ENCODE data around the gene RHOC.

RHOC gene

DNA sequence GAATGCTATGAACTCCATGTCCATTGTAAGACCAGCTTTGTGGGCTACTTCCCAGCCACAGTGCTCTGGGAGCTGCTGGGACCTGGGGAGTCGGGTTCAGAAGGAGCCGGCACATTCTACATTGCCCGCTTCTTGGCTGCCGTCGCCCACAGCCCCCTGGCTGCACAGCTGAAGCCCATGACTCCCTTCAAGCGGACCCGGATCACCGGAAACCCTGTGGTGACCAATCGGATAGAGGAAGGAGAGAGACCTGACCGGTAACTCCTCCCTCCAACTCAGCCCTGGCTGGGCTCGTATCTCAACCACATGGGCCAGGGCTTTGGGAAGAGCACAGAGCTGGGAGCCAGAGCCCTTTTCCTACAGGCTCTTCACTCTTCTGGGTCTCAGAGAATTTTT is 17.1 kb downstream of the RHOC start:
- DNase-seq (ENCODE audit: low read depth) = no peak
- no peak for TF ChIP-seq CTCF (IDR thresholded peaks at IDR 0.05; ENCODE audit: control insufficient read depth, insufficient read depth, low read depth, low read length, missing control alignments)
- H3K4me3 ChIP-seq (ENCODE audit: control insufficient read depth, low read depth, low read length) = no peak overlapping the region

- no peak for TF ChIP-seq CTCF (IDR thresholded peaks at IDR 0.05; ENCODE audit: control insufficient read depth, insufficient read depth, low read depth, low read length, missing control alignments)
- DNase-seq (ENCODE audit: low read depth) = no peak
- H3K4me3 ChIP-seq (ENCODE audit: control insufficient read depth, low read depth, low read length) = no peak overlapping the region
Measured at GRCh38 chr1:112689196-112689841, 17.6 kb downstream of the RHOC start.

GRCh38 chr1:112688781-112689193 is 18.1 kb downstream of the RHOC start:
- no peak overlapping the region for H3K4me3 ChIP-seq (ENCODE audit: control insufficient read depth, low read depth, low read length)
- no peak for DNase-seq (ENCODE audit: low read depth)
- no peak for TF ChIP-seq CTCF (IDR thresholded peaks at IDR 0.05; ENCODE audit: control insufficient read depth, insufficient read depth, low read depth, low read length, missing control alignments)

- no peak overlapping the region for H3K4me3 ChIP-seq (ENCODE audit: control insufficient read depth, low read depth, low read length)
- no peak for TF ChIP-seq CTCF (IDR thresholded peaks at IDR 0.05; ENCODE audit: control insufficient read depth, insufficient read depth, low read depth, low read length, missing control alignments)
- DNase-seq (ENCODE audit: low read depth) = no peak
Measured at GRCh38 chr1:112687785-112688496, 19.0 kb downstream of the RHOC start.

DNA sequence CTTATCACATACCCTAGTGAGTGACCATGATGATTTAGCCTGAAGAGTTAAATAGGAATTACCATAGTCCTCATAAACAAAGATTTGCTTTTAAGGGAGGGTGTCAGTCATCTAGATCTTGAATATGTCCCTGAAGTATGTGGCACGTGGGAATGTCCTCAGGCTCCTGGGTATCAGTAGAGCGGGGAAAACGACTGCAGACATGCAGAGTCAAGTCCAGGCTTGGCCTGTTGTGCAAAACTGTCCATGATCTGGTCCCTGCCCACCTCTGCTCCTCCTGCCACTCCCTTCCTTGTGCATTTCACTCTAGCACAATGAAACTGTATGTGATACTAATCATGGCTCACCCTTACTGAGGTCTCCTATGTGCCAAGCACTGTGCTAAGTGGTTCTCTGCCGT is 19.6 kb downstream of the RHOC start:
- no peak for DNase-seq (ENCODE audit: low read depth)
- TF ChIP-seq CTCF (IDR thresholded peaks at IDR 0.05; ENCODE audit: control insufficient read depth, insufficient read depth, low read depth, low read length, missing control alignments) = no peak
- no peak overlapping the region for H3K4me3 ChIP-seq (ENCODE audit: control insufficient read depth, low read depth, low read length)

- DNase-seq (ENCODE audit: low read depth) = no peak
- TF ChIP-seq CTCF (IDR thresholded peaks at IDR 0.05; ENCODE audit: control insufficient read depth, insufficient read depth, low read depth, low read length, missing control alignments) = no peak
Measured at GRCh38 chr1:112686835-112687234, 20.1 kb downstream of the RHOC start.

More at GRCh38 chr1:112686835-112687234, 20.1 kb downstream of the RHOC start:
- H3K4me3 ChIP-seq (ENCODE audit: control insufficient read depth, low read depth, low read length) = no peak overlapping the region
